Keratinocyte (primary cell): ENCODE data around the gene CNTNAP2.

Experiments used
- EZH2 ChIP-seq: IDR thresholded peaks from one replicate; pipeline ENCODE4 v1.6.1; 2012; ENCODE audit warnings: inconsistent platforms, mild to moderate bottlenecking, low read length, moderate library complexity
- TF ChIP-seq, protein P1 (sequence below), 3 experiments: IDR thresholded peaks in 1 of 3; conservative IDR thresholded peaks in 1 of 3; optimal IDR thresholded peaks in 1 of 3; 2 replicates in 2 of 3; 3 replicates in 1 of 3; pipeline versions ENCODE3 to v1.5.1; 2011; ENCODE audit warnings: low read length in 3 of 3, mild to moderate bottlenecking in 3 of 3, moderate library complexity in 2 of 3, control low read depth in 1 of 3, inconsistent platforms in 1 of 3; ENCODE audit not compliant: insufficient read depth in 2 of 3; ENCODE audit errors: extremely low read depth in 1 of 3

DNA sequence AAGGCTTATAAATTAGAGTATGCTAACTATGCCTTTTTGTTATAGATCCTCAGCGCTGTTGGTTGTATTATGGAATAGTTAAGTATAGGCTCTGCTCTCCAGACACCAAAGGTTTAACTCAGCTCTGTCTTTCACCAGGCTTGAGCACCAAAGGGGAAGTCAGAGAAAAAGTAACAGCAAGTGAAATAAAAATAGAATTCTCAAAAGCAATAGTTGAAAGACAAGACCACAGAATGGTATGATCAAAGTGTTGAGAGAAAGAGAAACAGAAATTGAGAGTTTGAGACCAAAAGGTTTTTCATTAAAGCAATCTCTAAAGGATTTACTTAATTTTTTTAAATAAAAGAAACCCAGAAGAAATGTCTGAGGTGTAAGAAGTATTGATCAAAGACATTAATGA is 1944.1 kb downstream of the CNTNAP2 start:
- TF ChIP-seq EZH2: no peak
- TF ChIP-seq, protein P1, sequence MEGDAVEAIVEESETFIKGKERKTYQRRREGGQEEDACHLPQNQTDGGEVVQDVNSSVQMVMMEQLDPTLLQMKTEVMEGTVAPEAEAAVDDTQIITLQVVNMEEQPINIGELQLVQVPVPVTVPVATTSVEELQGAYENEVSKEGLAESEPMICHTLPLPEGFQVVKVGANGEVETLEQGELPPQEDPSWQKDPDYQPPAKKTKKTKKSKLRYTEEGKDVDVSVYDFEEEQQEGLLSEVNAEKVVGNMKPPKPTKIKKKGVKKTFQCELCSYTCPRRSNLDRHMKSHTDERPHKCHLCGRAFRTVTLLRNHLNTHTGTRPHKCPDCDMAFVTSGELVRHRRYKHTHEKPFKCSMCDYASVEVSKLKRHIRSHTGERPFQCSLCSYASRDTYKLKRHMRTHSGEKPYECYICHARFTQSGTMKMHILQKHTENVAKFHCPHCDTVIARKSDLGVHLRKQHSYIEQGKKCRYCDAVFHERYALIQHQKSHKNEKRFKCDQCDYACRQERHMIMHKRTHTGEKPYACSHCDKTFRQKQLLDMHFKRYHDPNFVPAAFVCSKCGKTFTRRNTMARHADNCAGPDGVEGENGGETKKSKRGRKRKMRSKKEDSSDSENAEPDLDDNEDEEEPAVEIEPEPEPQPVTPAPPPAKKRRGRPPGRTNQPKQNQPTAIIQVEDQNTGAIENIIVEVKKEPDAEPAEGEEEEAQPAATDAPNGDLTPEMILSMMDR (optimal IDR thresholded peaks at IDR 0.05 in 1 of 3, IDR thresholded peaks at IDR 0.05 in 1 of 3, conservative IDR thresholded peaks at IDR 0.05 in 1 of 3; ENCODE audit: extremely low read depth in 1 of 3, insufficient read depth in 2 of 3, low read length in 3 of 3): no peak
